Activated CD4-positive, alpha-beta T cell treated with anti-CD3 and anti-CD28 coated beads, Interleukin-2, amount 50 U/mL, for 48 hours (primary cell): ENCODE results near the gene TIMD4.

Experiments used
- DNase-seq, 2 experiments: peaks; one replicate each; pipeline ENCODE4 v3.0.0-alpha.2; 2020

TIMD4 gene

DNA sequence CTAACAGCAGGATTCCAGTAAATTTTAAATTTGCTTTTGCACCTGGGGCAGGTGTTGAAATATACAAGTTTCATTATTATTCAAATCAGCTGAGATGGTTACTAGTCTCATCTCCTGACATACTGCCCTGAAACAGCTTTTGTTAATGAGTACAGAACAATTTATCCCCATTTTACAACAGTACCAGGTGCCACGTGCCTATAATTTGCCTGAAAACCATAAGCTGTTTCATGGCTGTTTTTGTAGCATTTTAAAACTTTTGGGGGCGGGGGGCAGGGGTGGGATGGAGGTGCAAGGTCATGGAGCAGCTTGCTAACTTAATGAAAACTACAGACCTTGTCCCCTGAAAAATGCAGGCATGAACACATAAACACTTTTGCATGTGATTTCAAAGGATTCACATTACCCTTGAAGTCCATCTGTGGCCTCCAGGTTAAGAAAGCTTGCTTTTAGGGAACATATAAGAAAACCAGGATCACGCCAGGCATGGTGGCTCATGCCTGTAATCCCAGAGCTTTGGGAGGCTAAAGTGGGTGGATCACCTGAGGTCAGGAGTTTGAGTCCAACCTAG is 42.1 kb downstream of the TIMD4 start:
- DNase-seq: no peak

DNA sequence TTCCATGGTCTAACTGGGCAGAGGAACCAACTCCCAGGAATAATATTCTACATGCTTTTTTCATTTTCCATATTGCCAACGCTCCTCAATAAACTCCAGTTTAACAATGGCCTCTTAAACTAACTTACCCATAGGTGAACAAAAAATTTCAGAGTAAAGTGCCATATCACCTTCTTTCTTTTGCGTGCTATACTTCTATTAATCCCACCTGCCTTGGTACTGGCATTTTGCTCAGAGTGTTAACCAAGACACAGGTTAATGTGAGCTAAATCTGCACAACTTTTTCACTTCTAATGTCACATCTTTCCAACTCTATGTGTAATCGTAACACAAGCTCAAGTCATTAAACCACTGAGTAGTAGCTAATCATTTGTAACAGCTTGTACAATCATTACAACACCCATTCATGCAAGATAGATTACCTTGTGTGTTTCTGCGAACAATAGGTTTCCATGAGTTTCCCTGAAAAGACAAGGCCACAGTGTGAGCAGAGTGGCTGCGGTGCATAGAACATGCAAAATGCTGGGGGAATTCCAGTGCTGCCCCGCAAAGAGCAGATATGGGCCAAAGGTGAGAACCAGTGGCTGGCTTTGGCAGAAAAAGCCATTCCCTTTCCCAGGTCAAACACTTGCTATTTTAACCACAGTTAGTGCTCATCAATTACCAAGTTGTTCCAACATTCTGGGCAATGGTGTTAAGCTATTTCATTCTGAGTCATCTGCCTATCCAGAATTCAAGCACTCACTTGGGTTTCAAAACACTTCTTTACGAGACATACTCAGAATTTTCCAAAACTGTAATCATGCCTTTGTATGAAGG is 42.8 kb downstream of the TIMD4 start:
- peak; percentile 73 to 81 for DNase-seq

DNA sequence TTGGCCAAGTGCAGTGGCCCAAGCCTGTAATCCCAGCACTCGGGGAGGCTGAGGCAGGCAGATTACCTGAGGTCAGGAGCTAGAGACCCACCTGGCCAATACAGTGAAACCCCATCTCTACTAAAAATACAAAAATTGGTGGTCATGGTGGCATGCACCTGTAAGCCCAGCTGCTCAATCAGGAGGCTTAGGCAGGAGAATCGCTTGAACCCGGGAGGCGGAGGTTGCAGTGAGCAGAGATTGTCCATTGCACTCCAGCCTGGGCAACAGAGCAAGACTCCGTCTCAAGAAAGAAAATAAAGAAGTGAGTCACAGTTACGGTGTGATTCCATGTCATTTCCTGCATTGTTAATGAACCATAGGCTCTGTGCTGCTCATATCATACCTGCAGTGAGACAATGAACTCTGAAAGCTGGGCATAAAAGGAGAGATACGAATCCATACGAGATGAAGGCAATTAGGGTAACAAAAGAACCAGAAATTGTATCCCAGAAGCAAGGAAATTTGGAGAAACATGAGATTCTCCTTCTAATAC is 44.6 kb downstream of the TIMD4 start:
- no peak for DNase-seq

DNA sequence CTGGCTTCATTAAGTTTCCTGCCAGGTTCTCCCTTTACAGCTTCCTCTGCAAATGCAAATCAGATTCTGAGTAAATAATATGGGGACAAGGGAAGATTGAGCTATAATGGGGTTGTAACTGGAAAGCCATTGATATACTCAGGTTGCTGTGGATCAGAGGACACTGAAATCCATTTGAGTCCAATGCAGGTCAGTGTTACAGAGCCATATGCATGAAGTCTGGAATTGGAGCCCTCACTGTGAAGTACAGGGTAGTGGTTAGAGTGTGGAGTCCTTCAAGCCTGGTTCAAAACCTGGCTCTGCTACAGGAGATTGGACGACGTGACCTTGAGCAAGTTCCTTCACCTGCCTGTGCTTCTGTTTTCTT is 48.7 kb downstream of the TIMD4 start:
- DNase-seq: no peak

DNA sequence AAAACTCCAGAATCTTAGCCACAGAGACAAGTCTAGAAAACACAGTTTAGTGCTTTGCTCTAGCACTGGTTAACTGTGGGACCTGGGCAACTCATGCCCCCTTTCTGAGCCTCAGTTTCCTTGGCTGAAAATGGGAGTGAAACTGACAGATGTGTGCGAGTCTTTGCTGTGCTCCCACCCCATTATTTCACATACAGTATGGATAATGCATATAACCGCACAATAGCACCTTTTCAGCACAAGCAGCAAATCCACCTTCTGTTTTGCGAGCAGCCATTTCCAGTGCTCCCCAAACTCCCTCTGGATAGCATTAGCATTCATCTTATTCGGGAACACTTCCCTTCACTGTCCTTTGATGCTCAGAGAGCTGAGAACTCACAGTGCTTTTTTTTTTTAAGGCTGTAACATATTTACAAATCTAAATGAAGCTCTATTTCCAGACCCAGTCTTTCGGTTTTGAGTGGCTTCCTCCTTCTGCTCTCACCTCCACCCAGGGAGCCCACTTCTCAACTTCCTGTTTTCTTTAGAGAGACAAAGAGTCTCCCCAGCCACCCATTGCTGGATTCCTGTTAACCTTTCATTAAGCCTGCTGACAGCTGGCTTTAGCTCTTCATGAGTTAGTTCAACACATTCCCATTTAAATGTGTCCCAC is 49.2 kb downstream of the TIMD4 start:
- no peak for DNase-seq

DNA sequence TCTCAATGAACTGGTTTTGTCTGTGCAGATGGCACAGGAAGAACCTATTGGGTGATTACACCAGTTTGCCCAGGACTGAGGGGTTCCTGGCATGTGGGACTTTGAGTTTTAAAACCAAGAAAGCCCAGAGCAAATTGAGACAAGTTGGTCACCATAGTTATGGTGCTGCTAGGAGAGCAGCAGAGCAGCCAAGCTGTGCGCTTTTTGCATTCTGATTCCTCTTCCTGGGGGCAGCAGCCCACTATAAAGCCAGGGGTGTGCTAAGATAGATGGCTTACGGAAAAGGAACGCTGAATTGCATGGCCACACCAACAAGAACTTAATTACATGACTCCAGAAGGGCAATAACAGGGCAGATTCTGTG is 49.7 kb downstream of the TIMD4 start:
- DNase-seq: no peak

DNA sequence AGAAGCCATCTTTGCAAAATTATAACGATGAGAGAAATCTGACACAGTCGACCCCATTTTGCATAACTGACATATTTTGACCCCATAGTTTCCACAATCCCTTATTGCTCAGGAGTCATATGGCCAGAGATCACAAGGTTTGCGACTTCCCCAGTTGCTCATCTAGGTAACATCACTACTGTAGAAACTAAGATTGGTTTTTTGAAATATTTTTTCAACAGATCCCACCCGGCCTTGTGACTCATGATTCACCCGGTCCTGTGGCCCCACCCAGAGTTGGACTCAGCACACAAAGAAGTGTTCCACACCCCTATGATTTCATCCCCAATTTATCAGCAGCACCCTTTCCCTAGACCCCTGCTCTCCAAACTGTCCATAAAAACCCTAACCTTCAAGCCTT is 50.2 kb downstream of the TIMD4 start:
- no peak for DNase-seq

DNA sequence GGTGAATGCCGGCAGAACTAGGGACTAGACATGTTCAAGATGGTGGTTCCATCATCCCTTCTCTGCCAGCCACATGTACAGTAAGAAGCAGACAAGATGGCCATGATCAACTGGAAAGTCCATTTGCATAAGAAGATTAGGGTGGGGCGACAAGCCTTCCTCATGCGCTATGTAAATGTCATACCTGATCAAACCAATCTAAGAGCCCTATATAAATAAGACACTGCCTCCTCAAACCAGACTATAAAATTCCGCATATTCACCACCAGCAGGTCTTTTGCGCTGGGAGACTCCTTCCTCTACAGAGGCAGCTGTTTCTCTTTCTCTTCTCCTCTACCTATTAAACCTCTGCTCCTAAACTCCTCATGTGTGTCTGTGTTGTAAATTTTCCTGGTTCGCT is 53.8 kb downstream of the TIMD4 start:
- DNase-seq: no peak

DNA sequence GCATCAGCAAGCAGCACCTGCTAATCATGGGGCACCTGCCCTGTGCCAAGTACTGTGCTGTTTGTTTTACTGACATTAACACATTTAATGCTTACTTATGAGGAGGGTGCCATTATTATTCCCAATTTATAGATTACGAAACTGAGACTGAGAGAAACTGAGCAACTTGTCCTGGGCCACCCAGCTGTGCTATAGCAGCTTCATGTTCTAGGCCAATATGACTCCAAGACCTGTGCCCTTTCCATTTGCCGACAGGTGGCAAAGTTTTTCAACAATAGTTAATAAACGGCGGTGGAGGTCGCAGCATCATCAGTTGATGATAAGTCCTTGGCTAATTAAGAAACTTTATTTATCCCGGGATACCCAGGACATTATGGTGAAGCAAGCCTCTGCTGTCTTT is 55.4 kb downstream of the TIMD4 start:
- no peak for DNase-seq

DNA sequence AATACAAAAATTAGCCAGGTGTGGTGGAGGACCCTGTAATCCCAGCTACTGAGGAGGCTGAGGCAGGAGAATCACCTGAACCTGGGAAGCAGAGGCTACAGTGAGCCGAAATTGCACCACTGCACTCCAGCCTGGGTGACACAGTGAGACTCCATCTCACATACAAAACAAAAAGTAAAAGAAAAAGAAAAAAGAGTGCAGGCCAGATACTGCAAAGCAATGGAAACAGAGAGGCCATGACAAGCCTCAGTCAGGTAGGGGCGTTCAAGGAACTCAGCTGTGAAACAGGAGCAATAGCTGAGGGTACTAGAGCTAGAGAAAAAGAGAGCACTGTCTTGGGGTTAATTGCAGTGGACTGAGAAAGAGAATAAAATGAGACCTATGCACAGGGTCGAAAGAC is 56.2 kb downstream of the TIMD4 start:
- DNase-seq: no peak

DNA sequence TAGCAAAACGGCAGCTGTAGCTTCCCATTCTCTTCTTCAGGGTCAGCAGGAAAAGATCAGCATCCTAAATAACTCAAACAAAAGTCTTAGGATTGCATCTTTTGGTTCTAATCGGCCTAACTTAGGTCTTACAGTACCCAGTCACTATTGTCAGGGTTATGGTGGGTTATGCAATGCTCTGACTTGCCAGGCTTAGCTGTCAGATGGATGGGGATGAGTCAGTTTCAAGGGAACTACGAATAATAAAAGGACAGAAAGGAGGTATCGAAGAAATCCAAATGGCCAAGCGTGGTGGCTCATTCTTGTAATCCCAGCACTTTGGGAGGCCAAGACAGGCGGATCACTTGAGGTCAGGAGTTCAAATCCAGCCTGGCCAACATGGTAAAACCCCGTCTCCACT is 66.5 kb downstream of the TIMD4 start:
- DNase-seq: no peak

DNA sequence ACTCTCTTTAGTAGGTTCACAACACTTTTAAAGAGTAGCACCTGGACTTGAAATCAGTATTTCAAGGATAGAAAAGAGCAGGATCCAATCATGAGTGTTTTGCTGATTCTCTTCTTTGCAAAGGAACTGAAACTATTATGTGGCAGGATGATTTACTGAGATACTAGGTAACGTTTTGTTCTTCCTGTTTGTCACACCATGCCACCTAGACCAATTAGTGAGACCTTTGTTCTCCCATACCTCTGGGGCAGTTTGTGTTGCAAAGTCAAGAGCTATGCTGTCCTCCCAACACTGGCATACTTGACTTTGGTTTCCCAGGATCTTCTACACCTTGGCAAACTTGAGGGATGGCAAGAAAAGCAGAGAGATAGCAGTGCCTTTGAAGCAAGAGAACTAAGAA is 69.5 kb downstream of the TIMD4 start:
- DNase-seq: no peak

DNA sequence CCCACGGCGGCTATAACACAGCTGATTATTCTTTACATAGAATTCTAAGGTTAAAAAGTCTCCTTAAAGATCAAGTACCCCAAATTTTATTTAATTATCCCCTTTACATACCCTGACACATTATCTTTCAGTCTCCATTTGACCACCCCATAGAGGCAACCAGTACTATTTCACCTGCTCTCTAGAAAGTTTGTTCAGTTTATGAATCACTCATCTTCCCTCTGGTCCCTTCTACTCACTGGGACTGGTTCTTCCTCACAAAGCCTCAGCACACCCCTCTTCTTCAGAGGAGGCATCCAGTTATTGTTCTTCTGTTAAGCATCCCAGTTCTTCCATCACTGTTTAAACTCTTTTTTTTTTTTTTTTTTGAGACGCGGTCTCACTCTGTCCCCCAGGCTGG is 70.2 kb downstream of the TIMD4 start:
- no peak for DNase-seq

DNA sequence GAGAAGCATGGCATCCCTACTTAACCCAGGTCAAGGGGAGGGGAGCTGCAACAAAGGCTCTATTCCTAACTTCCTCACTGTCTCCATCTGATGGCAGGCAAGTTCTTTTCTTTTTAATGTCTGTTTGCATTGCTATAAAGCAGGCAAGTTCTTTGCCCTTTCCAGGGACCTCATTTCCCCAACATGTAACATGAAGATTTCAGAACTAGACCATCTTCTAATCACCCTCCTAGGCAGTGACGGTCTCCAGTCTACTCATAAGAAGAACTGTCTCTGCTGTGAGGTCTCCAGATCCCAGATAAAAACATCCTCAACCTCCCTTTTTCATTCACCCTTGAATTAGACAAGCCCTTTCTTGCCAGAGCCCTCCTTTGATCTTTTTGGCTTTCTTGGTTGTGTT is 70.8 kb downstream of the TIMD4 start:
- no peak for DNase-seq

DNA sequence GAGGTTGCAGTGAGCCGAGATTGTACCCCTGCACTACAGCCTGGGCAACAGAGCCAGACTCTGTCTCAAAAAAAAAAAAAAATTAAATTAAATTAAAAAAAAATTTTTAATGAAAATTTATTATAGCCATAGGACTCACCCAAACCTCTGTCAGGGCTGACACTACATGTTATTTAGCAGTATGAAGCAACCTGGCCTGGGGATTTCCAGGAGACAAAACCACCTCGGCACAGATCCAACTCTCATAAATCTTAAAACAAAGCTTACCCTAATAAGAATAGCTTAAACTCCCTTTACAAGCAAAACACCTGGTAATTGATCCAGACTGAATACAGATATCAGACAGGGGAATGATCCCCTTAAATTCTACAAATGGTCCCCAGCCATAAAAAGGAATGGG is 74.5 kb downstream of the TIMD4 start:
- no peak for DNase-seq

DNA sequence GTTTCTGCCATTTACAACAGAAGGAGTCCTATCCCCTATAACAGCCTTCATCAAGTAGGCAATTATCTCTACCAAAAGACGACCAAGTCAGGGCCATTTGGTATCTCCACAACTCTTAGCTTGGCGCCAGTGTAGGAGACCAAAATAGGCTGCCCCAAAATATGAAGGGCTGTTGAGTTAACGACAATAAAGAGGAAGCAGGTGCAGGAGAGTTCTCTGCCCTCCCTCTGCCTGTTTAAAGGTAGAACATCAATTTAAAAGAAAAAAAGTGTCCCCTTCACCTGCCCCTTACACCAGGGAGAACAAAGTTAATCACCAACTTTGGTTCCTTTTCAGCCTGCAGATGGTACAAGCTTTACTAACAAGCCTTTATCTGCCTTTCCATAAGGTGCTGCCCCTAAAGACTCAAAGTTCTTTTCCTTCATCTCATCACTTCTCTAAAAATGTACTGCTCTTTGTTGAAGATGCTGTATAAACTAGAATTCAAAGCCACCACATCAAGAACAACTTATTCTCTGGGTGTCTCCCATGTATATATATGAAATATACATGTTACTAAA is 79.6 kb downstream of the TIMD4 start:
- DNase-seq: no peak

DNA sequence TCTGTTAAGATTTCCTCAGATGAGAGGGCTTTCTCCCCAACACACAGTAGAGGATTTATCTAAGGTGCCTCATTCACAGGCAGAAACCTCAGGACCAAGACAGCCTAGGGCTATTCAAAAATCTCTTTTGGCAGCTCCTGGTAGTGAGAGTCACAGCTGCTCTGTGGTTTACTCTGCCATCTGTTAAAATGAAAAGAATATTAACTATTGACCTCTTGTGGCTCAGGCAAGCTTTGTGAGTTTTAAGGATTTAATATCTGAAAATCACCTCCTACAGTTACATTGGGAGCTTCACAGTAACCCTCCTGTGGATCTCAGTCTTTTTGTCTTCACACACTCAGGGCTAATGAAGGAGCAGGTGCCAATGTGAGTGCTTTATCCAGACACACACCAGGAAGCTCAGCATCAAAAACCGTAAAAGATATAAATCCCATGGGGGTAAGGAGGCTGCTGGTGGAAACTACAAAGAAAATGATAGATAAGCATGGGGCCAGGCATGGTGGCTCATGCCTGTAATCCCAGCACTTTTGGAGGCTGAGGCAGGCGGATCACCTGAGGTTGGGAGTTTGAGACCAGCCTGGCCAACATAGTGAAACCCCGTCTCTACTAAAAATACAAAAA is 83.3 kb downstream of the TIMD4 start:
- DNase-seq: no peak

DNA sequence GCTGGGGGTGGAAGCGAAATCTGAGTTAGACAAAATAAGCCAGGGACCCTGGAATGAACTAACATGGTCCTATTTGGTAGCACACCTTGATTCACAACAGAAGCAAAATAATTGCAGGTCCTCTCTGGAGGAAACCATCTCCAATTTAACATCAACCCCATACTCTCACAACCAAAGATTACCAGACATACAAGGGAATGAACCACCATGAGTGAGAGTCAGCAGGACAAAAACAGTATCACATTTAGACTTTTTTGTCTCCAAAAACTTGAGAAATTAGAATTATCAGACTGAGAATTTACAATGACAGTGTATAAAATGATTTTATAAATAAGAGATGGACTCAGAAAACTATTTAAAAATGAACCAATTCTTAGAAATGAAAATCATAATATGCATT is 91.8 kb downstream of the TIMD4 start:
- no peak for DNase-seq

DNA sequence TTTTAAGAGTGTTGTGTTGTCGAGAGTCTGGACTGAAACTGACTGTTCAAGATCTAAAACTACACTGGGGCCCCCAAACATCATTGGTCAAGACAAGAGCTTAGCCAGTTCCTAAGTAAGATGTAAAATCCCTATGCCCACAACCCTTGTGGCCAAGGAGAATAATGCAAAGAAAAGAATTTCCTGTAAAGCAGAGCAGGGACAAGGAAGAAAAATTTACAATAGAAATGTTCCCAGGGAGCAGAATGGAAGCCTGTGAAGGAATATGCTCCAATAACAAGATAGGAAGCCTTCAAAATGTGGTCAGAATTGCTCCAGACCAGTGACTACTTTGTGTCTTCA is 92.6 kb downstream of the TIMD4 start:
- DNase-seq: no peak
